Endothelial cell of umbilical vein (primary cell): ENCODE data around the gene RNU6-9. TPM values are rescaled to one million over a fixed set of nuclear protein-coding genes. Genes with fewer than 3 reads are reported as not detected.

Source experiments
- BruUV-seq: library from RNA; stranded (reverse); fragments of 400-500 nt; replicated peaks from 2 replicates; lab custom pipeline; 2021; lab: Mats Ljungman, UMichigan
- CTCF ChIA-PET: fragments of 300-600, 350-600 bp; sonication (Branson Sonifier 250); formaldehyde crosslinking; loops from one replicate; lab custom pipeline; 2021; ENCODE audit warnings: antibody characterized with exemption, inconsistent platforms; lab: Charles Lee
- POLR2A ChIA-PET: fragments of 300-600, 350-600 bp; sonication (Branson Sonifier 250); formaldehyde crosslinking; loops from one replicate; lab custom pipeline; 2021; ENCODE audit warnings: antibody characterized with exemption, inconsistent platforms; lab: Charles Lee
- DNase-seq: peaks from one replicate; pipeline ENCODE4 v3.0.0-alpha.2; 2011; ENCODE audit warnings: low read depth, low spot score
- FAIRE-seq: peaks from 2 replicates; lab custom pipeline; 2011; peaks lifted over from hg19 to GRCh38; lab: Jason Lieb, UNC
- H2AFZ ChIP-seq: 2 replicates; pipeline ENCODE4 v1.6.0; 2012; ENCODE audit warnings: low read depth, low read length, control low read depth, inconsistent platforms
- H3K27ac ChIP-seq: 2 replicates; pipeline ENCODE4 v1.5.1; 2011; ENCODE audit warnings: low read depth, mild to moderate bottlenecking, control low read depth, low read length, moderate library complexity; ENCODE audit not compliant: insufficient read depth
- H3K27me3 ChIP-seq, 2 experiments: 2 replicates each; pipeline versions ENCODE4 v1.6.0 to v1.6.1; 2011; ENCODE audit warnings: low read length in 2 of 2, mixed read lengths in 1 of 2; ENCODE audit not compliant: control insufficient read depth in 2 of 2, insufficient read depth in 2 of 2
- H3K36me3 ChIP-seq, 2 experiments: 2 replicates in 1 of 2; 3 replicates in 1 of 2; pipeline ENCODE4 v1.5.1; 2011; ENCODE audit warnings: low read length in 2 of 2, mild to moderate bottlenecking in 1 of 2, moderate library complexity in 1 of 2; ENCODE audit not compliant: control insufficient read depth in 2 of 2, insufficient read depth in 2 of 2; ENCODE audit errors: extremely low read depth in 1 of 2
- H3K4me1 ChIP-seq: 3 replicates; pipeline ENCODE4 v1.5.1; 2011; ENCODE audit warnings: mild to moderate bottlenecking, low read length; ENCODE audit not compliant: control insufficient read depth, insufficient read depth; ENCODE audit errors: extremely low read depth
- H3K4me2 ChIP-seq: 2 replicates; pipeline ENCODE4 v1.6.1; 2011; ENCODE audit warnings: low read length, control low read depth, mixed read lengths; ENCODE audit not compliant: insufficient read depth
- H3K4me3 ChIP-seq, 3 experiments: fragments of 200-600 bp in 1 of 3; sonication (generic), shearing (Covaris generic) in 1 of 3; replicated peaks in 1 of 3; 2 replicates each; pipeline ENCODE4 v1.5.1; 2011 to 2016; ENCODE audit warnings: control low read depth in 3 of 3, low read length in 3 of 3, mild to moderate bottlenecking in 2 of 3, inconsistent platforms in 1 of 3, low read depth in 1 of 3, moderate library complexity in 1 of 3; ENCODE audit not compliant: insufficient read depth in 1 of 3
- H3K79me2 ChIP-seq: 2 replicates; pipeline ENCODE4 v1.6.0; 2012; ENCODE audit warnings: low read length, inconsistent platforms; ENCODE audit not compliant: control insufficient read depth, insufficient read depth
- H3K9ac ChIP-seq: replicated peaks from 2 replicates; pipeline ENCODE3; 2011; ENCODE audit warnings: low read length, control low read depth; ENCODE audit not compliant: insufficient read depth; ENCODE audit errors: extremely low read depth
- H3K9me1 ChIP-seq: replicated peaks from 3 replicates; pipeline ENCODE4 v1.6.0; 2011; ENCODE audit warnings: mild to moderate bottlenecking, low read length; ENCODE audit not compliant: control insufficient read depth, insufficient read depth; ENCODE audit errors: extremely low read depth
- H3K9me3 ChIP-seq: replicated peaks from 2 replicates; pipeline ENCODE4 v1.5.1; 2012; ENCODE audit warnings: low read length, inconsistent platforms; ENCODE audit not compliant: control insufficient read depth, insufficient read depth
- H4K20me1 ChIP-seq: replicated peaks from 2 replicates; pipeline ENCODE3; 2011; ENCODE audit warnings: mild to moderate bottlenecking, low read length; ENCODE audit not compliant: control insufficient read depth, insufficient read depth; ENCODE audit errors: extremely low read depth
- CTCF ChIP-seq, 2 donors: IDR thresholded peaks; 1 replicate in 1 of 2; 2 replicates in 1 of 2; pipeline ENCODE4 v1.5.1; 2011; ENCODE audit warnings: low read length in 2 of 2, mild to moderate bottlenecking in 2 of 2, moderate library complexity in 2 of 2, control low read depth in 1 of 2, inconsistent platforms in 1 of 2, low read depth in 1 of 2; ENCODE audit not compliant: insufficient read depth in 1 of 2; ENCODE audit errors: extremely low read depth in 1 of 2
- EZH2 ChIP-seq: IDR thresholded peaks from 2 replicates; pipeline ENCODE4 v1.6.1; 2012; ENCODE audit warnings: borderline replicate concordance, low read depth, mild to moderate bottlenecking, moderate library complexity, low read length, inconsistent platforms; ENCODE audit not compliant: severe bottlenecking
- FOS ChIP-seq: IDR thresholded peaks from 2 replicates; pipeline ENCODE4 v1.6.1; 2011; ENCODE audit warnings: mild to moderate bottlenecking, low read length, moderate library complexity, borderline replicate concordance; ENCODE audit not compliant: insufficient read depth
- GATA2 ChIP-seq: IDR thresholded peaks from 2 replicates; pipeline ENCODE4 v1.7.0; 2011; ENCODE audit warnings: low read depth, mild to moderate bottlenecking, moderate library complexity, mixed read lengths, low read length; ENCODE audit not compliant: insufficient read length, insufficient read depth
- JUN ChIP-seq: IDR thresholded peaks from 2 replicates; pipeline ENCODE4 v1.6.1; 2011; ENCODE audit warnings: borderline replicate concordance, low read depth; ENCODE audit not compliant: insufficient read length, insufficient read depth
- MAX ChIP-seq: IDR thresholded peaks from 2 replicates; pipeline ENCODE4 v1.6.1; 2011; ENCODE audit not compliant: insufficient read depth, insufficient read length
- MYC ChIP-seq: IDR thresholded peaks from one replicate; pipeline ENCODE4 v1.6.1; 2011; ENCODE audit warnings: mild to moderate bottlenecking, low read depth, low read length
- POLR2A ChIP-seq: IDR thresholded peaks from 2 replicates; pipeline ENCODE4 v1.6.1; 2012; ENCODE audit warnings: low read depth, mild to moderate bottlenecking, control low read depth, low read length
- POLR2AphosphoS5 ChIP-seq: IDR thresholded peaks from 2 replicates; pipeline ENCODE4 v1.6.1; 2012; ENCODE audit warnings: low read depth, mild to moderate bottlenecking, control low read depth, low read length, moderate library complexity; ENCODE audit not compliant: insufficient read depth
- dilution Hi-C: fragments of 300-500 bp; cut with MboI; formaldehyde crosslinking; loops from one replicate; pipeline ENCODE4 v1.15.0; 2019; ENCODE audit warnings: low sequenced_read_pairs; ENCODE audit not compliant: extremely low pct_ligation_motif_present
- intact Hi-C: fragments of 100-400 bp; cut with micrococcal nuclease; formaldehyde crosslinking; loops from one replicate; pipeline ENCODE4 v1.10.0; 2022
- polyA plus RNA-seq, 4 experiments: library from polyadenylated mRNA; depleted of rRNA in 3 of 4; stranded (reverse) in 3 of 4; unstranded in 1 of 4; fragments of >200 nt; gene quantifications; 2 replicates each; pipeline versions ENCODE4 v1.2.1 to v1.2.3, GENCODE V29; 2011 to 2012; ENCODE audit warnings: missing spikeins in 1 of 4
- total RNA-seq: library from RNA; stranded (reverse); gene quantifications from 2 replicates; pipeline ENCODE4 v1.2.3, GENCODE V29; 2021

The RNU6-9 gene
- total and polyA plus RNA-seq, 2 donors (not counting 3 experiments of a cell fraction or from before 2014, with no cell fraction given), result not detected

- no peak for DNase-seq
- POLR2A ChIA-PET, result no interaction called here
- Histone ChIP-seq H3K9me1 (no peaks in the 10 kb centered on the region), H3K36me3 (peaks cover 6 to 35% of the 10 kb centered on the region in 2 experiments), H3K79me2 (no peaks in the 10 kb centered on the region), H3K4me1 (no peaks in the 10 kb centered on the region), H3K27me3 (no peaks in the 10 kb centered on the region), H4K20me1 (no peaks in the 10 kb centered on the region), H3K9me3 (no peaks in the 10 kb centered on the region), H3K4me2 (no peak overlapping the region), H3K27ac (no peak overlapping the region), H2AFZ (no peak overlapping the region), H3K9ac (no peak overlapping the region), H3K4me3 (no peak overlapping the region)
- intact Hi-C loops, result no loop called here
- BruUV-seq, result no TSS peak
- dilution Hi-C loops, result no loop called here
- TF ChIP-seq EZH2 (no peak), POLR2A (no peak), MAX (no peak), MYC (no peak), POLR2AphosphoS5 (no peak), JUN (no peak), FOS (no peak), GATA2 (no peak), CTCF (IDR thresholded peaks at IDR 0.05; ENCODE audit: extremely low read depth in 1 of 2, insufficient read depth in 1 of 2, low read depth in 1 of 2, low read length in 2 of 2) (no peak)
- no peak for FAIRE-seq
- CTCF ChIA-PET, result interaction anchor here (1.2 kb wide), 1 partner anchor 26 kb away, joined by 4 read pairs; no protein-coding TSS in a partner anchor
These were observed 10.3 kb upstream of the RNU6-9 start for GRCh38 chr19:882871-883497.
